GM21528 (cell line): ENCODE results near the gene VILL.

Experiments
- ATAC-seq: cut with Tn5 transposase; IDR thresholded peaks from one replicate; pipeline ENCODE4 v1.9.1; 2021; ENCODE audit warnings: mild to moderate bottlenecking, moderate library complexity; ENCODE audit not compliant: unreplicated experiment, low FRiP score

VILL gene

DNA sequence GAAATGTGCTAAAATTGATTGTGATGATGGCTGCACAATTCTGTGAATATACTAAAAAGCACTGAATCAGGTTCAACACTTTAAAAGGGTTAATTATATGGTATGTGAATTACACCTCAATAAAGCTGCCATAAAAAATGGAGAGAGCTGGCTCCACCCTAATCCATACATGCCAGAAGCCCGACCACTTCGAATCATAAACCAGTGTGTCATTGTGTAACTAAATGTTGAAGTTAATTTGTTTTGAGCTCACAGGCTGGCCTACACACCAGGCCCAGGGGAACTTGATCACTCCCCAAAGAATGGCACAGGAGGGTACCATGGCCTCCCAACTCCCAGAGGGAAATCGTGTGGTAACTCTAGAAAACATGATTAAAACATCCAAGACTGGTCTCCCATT is 24.9 kb downstream of the VILL start:
- no peak for ATAC-seq

DNA sequence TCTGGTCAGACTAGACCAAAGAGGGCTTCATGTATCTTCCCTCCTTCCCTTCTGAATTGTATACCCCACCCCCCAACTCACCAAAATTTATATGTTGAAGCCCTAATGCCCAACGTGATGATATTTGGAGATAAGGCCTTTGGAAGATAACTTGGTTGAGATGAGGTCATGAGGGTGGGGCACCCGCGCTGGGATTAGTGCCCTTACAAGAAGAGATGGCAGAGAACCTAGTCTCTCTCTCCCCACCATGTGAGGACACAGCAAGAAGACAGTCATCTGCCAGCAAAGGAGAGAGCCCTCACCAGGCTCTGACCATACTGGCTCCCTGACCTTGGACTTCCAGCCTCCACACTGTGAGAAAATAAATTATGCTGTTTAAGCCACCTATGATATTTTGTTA is 25.4 kb downstream of the VILL start:
- no peak for ATAC-seq

DNA sequence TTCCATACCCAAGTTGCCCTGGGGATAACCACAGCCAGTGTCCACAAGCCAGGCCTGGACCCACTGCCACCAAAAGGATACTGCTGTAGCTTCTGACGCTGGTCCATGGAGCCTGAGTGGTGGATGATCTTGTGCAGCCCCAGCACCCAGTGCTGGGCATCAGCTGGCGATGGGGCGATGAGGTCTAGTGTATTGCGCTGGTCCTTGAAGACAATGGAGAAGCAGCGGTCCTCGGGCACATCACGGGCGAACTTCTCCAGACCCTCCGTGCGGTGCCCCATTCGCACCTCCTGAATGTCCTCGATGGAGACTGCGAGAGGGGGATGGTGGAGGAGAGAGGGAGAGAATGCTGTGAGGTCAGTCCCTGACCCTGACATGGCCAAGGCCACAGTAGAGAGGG is 25.8 kb downstream of the VILL start:
- ATAC-seq = no peak

DNA sequence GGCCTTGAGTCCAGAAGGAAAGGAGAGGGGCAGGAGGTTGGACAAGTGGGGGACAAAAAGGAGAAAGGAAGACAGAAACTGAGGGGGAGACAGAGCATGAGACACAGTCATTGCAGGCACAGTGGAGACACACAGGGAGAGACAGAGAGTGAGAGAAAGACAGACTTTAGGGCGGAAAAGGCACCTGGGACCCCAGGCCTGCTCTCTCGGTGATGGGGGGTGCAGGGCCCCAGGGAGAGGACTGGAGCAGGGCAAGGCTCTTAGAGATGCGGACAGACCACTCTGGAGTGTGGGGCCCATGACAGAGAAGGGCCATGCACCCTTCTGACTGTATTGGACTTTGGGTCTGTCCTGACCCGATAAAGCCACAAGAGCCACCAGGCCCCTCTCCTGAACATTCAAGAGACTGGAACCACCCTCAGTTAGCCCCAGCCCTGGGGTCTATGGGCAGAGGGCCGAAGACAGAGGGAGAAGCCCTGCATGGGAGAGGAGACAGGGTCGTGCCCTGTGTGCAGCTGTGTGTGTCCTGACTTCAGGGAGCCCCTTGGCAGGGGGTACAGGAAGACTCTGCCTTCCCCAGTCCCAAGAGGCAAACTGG is 26.4 kb downstream of the VILL start:
- no peak for ATAC-seq

DNA sequence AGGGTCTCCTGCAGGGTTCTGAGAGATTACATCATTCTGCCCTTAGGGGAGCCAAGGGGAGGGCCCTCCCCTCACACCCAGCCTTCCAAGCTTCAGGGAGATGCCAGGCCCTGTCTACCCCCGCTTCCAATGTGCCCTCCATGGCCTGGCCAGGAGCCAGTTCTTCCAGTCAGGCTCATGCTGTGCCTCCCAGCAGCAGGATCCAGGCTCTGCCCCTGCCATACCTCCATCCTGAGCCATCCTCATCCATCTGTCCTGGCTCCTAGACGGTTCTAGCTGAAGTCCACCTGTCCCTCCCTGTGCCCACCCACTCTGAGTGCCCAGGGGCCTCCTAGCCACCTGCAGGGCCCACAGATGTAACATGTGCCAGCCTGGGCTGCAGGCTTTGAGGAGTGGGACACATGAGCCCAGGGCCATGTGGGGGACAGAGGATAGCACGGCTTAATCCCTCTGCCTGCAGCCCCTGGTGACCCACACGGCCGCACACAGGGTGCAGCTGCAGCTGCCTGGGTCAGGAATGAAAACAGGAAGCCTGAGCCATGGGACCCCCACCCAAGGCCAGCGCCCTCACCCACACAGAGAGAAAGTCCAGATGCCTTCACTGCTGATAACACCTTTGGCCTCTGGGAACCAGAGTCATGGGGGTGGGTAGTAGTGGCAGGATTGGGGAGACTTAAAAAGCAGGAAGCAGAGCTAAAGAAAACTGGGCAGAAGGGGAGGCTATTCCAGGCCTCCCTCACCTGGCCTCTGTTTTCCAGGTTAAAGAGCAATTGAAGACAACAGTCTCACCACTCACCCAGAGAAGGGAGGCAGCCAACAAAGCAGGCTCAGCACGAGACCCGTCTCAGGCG is 27.1 kb downstream of the VILL start:
- no peak for ATAC-seq

DNA sequence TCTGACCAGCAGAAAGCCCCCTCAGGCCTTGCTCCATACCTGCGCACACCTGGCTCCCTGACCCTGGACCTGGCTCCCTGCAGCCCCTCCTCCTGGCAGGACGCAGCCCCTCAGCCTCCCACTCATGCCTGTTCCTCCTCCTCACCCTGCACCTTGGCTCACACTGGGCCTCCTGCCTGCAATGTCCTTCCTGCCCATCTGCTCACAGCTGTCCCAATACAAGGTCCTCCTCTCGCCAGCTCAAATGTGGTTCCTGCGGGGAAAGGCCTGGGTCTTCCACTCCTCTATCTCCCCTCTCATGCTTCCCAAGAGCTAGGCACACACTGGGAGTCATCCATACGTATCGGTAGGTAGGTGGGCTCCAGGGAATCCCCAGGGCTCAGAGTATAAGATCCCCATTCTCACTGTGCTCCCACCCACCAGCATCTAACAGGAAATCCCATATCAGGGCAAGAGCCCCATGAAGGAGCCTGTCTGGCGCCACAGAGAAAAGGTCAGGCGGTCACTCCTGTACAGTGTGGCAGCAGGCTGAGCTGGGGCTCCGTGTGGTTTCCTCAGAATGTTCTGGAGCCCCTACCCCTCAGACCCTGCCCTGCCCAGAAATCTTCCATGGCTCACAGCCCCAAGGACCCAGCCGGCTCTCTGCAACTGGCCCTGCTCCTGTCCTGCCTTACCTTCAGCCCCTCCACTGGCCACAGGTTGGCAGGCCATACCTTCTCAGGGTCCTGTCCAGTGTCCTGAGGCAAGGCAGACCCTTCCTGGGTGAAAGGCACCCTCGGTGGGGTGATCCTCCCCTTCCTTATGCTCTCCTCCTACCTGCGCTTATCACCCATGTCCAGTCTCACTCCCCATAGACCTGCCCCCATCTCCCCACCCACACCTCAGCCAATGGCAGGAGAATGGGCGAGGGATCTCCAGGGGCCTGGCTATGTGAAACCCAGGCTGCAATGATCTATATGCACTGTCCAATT is 28.0 kb downstream of the VILL start:
- ATAC-seq = no peak

DNA sequence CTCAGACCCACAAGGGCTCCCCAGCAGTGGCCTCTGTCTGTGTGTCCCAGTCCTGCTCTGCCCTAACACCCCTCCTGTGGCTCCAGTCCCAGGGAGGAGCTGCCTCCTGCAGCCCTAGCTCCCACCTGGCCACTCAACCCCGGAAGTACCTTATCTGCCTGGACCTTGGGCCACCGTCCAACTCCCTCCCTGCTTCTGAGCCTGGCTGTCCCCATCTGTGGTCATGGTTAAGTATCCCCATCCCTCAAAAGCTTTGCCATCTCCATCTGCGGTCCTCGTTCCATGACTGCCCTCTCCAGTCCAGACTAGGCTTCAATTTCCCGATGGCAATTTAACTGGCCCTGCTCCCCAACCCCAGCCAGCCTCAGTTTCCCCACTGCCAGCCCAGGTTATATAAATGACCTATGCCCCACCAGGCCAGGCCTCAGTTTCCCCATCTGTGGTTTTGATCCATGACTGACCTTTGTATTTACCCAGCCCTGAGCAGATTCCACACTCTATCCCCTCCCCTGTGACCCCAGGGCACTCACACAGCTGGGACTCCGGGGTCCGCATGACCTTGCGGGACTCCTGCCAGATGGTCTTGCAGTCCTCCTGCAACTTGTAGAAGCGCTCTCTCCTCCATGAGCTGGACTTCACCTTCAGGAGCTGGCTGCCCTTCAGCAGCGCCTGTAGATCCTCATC is 29.2 kb downstream of the VILL start:
- no peak for ATAC-seq

DNA sequence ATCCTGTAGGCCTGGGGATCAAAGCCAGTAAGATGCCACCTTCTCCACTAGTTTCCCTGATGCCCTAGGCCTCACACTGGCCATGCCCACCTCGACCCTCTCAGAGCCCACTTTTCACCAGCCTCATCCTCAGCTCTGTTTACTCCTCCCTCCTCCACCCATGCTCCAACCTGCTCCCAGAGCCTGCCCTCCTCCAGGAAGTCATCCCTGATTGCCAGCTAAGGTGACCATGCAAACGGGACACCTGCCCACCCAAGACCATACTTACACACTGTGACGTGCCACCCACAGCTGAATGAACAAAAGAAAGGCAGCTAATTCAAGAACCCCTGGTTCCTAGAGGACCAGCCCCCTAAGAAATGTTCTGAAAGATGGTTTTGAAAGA is 29.7 kb downstream of the VILL start:
- ATAC-seq = no peak

DNA sequence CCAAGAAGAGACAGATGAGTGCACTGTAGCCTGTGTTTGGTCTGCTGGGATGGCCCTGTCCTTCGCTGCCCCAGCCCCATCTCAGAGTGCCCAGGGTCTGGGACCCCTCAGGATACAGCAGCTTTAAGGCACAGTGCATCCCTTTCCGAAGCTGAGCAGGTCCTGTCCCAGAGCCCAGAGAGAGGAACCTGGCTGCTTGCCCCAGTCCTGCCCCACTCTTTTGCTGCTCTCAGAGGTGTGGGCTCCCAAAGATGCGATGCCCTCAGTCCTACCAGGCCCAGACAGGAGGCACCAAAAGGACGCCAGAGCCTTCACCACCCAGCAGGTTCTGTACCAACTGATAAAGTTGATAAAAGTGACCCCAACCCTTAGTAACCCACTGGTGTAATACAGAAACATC is 30.6 kb downstream of the VILL start:
- no peak for ATAC-seq

DNA sequence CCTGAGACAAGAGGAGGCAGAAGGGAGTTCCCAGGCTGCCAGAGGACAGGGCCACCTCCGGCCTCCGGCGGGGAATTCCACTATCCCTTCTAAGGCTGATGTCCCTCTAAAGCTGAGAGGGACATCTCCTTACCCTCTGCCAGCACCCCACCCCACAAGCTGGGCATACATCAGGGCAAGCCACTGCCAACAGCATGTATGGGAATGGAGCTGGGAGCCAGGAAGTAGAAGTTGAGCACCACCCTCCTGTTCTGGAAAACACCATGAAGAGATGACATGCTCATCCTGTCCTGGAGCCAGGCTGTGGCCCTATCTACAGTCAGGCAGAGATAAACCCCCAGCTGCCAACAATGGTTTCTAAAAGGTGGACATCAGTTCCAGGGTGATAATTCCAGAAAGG is 31.7 kb downstream of the VILL start:
- ATAC-seq = no peak

DNA sequence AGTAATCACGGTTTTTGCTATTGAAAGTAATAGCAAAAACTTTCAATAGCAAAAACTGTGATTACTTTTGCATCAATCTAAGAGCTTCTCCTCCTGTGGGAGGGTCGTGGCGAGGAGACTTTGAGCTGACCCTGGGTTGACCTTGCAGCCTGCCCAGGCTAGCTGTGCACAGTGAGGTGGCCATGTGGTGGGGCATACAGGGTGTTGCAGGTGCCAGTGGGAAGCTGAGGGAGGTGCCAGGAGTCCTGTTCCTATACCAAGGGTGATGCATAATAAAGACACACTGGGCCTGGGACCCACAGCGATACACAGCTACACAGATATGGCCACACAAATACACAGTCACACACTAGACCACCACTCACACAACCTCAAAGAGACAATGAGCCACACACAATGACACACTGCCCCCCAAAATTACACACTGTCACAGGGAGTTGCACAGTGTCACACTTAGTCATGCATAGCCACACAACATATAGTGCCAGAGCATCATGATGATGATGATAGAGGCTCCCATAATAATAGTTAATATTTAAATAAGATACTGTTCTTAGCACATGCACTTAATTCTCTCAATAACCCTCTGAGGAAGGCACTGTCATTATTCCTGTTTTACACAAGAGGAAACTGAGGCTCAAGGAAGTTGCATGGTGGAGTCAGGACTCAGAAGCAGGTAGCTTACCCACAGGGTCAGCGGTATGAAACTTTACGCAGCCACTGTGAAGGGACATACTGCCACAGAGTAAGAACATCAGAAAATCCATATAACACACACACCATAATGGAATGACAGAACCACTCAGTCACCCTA is 32.5 kb downstream of the VILL start:
- no peak for ATAC-seq

DNA sequence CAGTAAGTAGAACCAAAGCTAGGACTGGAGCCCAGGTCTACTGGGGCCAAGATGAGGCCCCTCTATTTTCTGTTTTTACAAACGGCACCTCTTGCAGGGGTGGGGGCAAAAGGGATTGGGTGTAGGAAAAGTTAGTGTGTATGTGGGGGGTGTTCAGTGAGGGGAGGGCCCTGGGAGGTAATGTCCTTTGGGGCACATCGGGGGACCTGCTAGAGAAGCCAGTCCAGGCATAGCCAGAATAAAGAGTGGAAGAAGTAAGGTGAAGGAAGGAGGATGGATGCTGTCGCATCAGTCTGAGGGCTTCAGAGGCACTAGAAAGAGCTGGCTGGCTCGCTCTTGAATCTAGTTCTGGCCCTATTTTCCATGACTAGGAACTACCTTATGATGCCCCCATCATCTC is 36.3 kb downstream of the VILL start:
- ATAC-seq = no peak

DNA sequence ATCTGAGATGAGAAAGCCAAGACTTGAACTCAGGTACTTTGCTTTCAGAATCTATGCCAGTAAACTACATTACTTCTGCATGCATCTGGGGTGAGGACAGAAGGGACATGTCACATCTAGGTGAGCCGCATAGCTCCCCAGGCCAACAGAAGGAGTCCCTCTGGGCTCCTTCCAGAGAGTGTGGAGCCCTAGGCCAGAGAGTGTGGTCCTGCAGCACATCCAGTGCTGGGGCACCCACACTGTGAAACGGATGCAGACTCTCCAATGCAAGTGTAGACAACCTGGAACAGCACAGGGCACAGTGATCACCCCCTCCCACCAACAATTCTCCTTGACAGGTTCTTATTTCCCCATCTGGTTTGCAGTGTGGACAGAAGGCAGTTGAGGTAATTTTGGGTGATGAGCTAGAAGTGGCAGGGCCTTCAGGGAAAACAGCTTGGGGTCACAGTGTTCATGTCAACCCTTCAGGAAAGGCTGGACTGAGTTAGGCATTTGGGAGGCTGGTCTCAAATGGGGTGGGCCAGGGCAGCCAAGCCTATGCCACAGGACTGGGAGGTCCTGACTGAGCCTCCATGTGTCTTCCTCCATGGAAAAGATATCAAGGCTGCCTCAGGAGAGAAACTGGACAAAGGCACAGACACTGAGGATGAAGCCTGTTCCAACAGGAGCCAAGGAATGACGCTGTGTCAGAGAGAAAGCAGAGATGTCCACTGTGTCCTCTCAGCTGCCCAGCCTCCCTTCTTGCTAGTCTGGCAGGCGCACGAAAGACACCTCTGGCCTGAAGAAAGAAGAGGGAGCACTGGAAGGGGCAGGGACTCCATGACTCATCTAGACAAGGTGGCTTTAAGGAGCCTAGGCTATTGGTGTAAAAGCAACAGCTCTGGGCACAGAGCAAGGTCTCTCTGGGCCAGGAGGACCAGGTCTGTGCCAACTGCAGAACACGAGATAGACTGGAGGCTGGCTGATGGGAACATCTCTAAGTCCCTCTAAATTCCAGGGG is 37.2 kb downstream of the VILL start:
- no peak for ATAC-seq

DNA sequence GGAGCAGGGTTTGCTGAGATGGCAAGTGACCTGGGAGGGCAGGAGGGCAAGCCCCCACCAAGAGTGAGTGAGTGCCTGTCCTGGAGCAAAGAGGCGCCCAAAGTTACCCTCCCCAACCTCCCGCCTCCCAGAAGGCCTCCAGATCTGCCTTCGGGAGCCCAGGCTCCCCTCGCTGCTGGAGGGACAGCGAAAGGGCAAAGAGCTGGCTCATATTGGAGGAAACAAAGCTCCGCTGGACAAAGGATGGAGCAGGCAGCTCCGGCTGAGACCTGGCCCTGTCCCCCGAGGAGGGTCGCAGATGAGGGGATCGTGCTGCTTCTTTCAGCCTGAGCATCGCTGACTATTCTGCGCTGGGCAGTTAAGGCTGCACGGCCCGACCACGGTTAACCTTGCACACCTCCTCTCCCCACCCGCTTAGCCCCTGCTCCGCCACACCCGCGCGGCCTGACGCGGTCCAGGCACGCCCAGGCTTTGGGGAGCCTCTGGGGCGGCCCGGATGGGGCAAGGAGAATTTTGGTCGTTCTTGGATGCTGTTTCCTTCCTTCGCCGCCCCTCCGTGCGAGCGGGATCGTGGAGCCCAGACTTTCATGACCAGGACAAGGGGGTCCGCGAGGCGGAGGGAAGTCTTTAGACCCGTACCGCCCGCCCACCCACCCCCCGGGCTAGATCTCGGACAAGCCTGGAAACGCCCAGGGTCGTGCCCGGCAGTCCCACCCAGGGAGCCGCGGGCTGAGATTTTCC is 38.2 kb downstream of the VILL start:
- ATAC-seq = no peak

DNA sequence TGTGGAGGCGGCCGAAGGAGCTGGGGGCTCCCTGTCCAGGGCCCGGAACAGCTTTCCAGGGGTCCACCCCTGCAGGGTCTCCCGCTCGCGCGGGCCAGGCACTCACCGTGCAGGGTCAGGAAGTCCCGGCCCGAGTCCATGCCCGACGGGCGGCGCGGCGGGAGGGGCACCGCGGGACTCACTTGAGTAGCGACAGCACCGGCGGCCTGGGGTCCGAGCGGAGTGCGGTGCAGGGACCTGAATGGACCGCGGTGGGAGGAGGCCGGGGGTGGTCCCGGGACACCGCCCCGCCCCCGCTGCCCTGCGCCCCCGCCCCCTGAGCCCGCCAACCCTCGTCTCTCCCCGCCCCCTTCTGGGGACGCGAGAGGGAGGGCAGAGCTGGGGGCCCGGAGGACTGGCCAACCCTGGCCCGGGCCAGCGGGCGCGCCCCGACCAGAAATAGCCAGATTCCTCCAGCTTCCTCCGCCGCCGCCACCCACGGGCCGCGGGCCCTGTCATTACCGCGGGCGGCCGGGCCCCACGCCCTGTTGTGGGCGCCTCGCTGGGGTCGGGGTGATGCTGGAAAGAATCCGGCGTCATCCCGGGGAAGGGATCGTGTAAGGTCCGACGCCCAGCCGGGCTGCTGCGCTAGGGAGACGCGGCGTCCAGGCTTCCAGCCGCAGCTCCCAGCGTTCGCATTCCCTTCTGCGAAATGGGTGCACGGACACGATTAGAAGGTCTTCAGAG is 39.0 kb downstream of the VILL start, which contains the start of gene PLCD1:
PLCD1 (minus strand) TSS at position 243 of the 726 bp plus-strand sequence; CDS start at position 140, 103 bp downstream.
- ATAC-seq = no peak

DNA sequence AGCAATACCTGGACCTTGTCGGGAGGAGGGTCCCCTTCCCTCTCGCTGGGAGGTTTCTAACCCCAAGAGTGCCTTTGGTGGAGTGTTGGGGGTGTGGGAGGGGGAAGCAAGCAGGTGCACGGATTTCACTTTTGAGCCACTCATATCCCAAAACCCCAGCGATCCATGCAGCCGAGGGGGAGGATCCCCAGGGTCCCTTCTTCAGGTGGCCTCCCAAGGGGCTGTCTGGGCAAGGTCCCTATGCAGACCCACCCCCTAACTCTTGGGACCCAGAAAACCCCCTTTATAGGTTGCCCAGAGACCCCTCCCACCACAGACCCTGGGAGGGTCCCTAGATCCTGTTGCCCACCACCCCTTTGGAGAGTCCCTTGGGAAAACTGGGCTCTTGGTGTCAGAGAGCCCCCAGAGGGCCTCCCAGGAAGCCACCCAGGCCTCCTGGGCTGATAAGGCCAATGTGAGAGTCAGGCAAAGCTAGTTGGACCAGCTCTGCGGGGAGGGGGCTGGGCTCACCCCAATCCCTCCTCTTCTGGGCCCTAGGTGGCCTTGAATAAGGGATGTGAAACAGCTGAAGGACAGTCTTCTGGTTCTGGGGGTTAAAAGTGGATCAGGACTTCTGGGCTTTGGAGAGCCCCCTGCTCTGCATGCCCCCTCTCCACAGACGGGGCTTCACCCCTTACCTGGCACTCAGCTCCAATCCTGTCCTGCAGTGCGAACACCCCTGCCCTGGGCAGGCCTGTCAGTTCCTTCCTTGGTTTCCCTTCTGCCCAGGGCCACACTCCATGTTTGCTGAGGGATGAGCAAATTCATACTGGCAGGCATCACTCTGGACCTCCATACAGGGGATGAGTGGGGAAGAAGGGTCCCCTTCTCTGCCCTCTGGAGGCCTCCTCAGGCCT is 39.8 kb downstream of the VILL start:
- no peak for ATAC-seq
